ENCODE data around the gene NEURL2.
"Not testable (repeated sequence)": the region's sequence is repeated elsewhere in the genome, so short reads cannot be mapped to it uniquely, and the experiment has no call there.

Gene NEURL2

GRCh38 chr20:45919542-45920399, 28.8 kb upstream of the NEURL2 start:
- DNase-seq, result no peak

- no peak for DNase-seq
These were observed 27.9 kb upstream of the NEURL2 start for GRCh38 chr20:45918779-45919537.

DNA sequence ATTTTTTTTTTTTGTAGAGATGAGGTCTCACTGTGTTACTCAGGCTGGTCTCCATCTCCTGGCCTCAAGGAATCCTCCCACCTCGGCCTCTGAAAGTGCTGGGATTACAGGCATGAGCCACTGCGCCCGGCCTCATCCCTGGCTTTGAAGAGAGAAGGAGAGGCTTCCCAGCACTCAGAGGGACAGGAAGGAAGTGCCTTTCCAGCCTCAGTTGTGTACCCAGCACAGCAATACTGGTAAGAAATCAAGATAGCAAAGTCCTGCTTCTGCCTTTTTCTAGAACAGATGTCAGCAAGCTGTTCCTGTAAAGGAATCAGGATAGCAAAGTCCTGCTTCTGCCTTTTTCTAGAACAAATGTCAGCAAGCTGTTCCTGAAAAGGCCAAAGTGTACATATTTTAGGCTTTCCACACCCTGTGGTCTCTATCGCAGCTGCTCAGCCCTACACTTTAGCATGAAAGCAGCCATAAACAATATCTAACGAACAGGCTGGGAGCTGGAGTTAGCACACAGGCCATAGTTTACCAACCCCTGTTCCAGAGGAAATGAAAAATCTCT, 27.3 kb upstream of the NEURL2 start:
- DNase-seq, result no peak

GRCh38 chr20:45917790-45918141, 26.8 kb upstream of the NEURL2 start:
- no peak for DNase-seq

- no peak for DNase-seq
These were observed 22.1 kb upstream of the NEURL2 start for GRCh38 chr20:45913116-45913515.

GRCh38 chr20:45912344-45912682, 21.3 kb upstream of the NEURL2 start:
- DNase-seq, result no peak

- DNase-seq, result no peak
These were observed 20.7 kb upstream of the NEURL2 start, which contains the start of gene PLTP for GRCh38 chr20:45911486-45912343. Gene PLTP, minus strand, starts transcription at chr20:45912155. Its CDS starts 703 bp downstream, at chr20:45911452.

- DNase-seq, result peak; percentile 78
These were observed 19.9 kb upstream of the NEURL2 start for GRCh38 chr20:45910670-45911485.

DNA sequence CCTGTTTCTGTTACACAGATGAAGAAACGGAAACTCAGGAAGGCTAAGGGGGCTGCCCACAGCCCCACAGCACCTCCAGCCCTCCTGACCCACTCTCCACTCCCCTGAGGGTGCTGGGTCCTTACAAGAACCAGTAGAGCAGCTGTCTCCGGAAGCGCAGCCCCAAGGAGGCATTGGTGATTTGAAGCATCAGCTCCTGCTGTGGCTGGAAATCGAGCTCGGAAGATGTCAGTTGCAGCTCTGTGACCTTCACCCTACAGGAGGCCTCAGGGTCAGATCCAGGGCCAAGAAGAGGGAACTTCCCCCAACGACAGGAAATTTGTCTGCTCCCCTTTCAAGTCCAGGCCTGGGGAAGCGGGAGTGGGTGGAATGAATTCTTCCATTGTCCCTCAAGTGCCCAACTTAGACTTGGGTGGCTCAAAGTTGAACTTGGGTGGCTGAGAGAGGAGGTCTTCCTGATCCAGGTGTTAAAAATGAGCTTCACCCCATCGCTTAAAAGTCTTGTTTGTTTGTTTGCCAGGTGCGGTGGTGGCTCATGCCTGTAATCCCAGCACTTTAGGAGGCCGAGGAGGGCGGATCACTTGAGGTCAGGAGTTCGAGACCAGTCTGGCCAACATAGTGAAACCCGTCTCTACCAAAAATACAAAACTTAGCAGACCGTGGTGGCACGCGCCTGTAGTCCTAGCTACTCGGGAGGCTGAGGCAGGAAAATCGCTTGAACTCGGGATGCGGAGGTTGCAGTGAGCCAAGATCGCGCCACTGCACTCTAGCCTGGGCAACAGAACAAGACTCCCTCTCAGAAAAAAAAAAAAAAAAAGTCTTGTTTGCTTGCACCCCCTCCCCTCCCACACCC, 19.0 kb upstream of the NEURL2 start:
- no peak for DNase-seq

DNA sequence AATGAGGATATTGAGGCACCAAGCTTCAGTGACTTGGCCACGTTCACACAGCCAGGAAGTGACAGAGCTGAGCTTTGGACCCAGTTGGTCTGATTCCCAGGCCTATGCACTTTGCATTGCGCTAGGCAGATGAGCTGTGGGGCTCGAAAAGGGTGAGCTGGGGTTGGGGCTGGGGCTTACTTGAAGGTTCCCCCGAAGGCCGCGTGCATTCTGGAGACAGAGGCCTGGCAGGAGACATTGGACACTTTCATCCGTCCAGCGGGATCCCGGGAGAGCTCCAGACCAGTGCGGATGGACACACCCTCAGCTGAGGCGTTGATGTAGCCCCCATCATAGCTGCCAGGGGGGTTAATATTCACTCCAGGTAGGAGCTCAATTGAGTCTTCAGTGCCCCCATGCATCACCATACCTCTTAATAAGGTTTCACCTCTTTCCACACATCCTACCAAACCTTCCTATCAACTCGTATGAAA, 18.4 kb upstream of the NEURL2 start:
- no peak for DNase-seq

DNA sequence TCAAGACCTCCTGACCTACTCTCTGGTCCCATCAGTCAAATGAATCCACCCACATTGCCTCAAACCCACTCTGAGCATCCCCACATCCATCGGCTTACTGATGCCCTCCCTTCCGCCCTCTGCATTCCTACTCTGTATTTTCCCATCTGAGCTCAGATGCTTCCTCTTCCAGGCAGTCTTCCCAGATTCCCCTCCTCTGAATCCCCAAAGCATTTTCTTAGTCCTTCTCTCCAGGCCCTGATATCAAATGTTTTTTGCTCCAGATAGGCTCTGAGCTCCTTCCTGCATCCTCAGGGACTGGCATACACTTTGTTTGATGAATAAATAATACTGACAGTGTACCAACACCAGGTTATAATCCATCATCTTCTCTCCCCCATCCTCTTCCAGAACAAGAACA, 17.1 kb upstream of the NEURL2 start:
- DNase-seq, result no peak

- DNase-seq, result no peak
These were observed 16.4 kb upstream of the NEURL2 start for GRCh38 chr20:45907219-45907948.

- DNase-seq, result no peak
These were observed 14.6 kb upstream of the NEURL2 start for GRCh38 chr20:45905505-45906079.

DNA sequence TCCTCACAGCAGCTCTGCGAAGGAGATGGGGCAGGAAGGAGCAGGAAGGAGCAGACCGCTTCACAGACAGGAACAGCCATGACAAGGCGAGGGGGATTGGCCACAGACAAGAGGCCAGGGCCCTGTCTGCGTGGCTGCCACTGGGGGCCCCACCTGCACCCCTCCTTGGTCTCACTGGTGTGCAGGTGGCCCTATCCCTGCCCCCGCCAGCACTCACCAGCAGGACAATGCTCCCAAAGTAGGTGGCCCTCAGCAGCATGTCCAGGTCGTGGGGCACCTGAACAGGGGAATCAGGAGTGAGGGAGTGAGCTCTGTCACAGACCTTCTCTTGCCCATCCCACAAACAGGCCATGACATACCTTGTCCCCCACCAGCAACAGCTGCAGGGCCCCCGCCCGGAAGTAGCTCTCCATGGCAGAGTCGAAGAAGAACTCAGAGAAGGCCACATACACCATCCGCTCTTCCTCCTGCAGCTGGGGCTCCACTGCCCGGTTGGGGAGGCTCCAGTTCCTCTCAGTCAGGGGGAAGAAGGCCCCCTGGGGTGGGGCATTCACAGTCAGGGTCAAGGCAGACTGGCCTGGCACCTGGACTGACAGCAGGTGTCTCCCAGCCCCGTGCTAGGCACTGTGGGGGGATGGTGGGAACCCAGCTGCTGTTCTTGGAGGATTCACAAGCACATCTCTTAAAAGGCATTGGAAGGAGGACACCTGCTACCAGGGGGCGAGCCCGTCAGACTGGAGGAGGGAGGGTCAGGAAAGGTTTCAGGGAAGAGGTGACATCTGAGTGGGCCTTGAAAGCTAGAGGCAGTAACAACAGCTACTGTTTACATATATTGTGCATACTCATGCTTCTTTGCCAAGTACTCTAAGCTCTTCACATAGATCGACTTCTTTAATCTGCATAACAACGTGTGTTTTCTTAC, 13.8 kb upstream of the NEURL2 start:
- DNase-seq, result no peak

- no peak for DNase-seq
These were observed 11.2 kb upstream of the NEURL2 start for GRCh38 chr20:45902199-45902701.

DNA sequence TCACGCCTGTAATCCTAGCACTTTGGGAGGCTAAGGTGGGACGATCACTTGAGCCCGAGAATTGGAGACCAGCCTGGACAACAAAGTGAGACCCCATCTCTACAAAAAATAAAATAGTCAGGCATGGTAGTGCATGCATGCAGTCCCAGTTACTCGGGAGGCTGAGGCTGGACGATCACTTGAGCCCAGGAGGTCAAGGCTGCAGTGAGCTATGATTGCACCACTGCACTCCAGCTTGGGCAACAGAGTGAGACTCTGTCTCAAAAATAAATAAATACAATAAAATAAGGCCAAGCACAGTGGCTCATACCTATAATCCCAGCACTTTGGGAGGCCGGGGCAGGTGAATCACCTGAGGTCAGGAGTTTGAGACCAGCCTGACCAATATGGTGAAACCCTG, 10.3 kb upstream of the NEURL2 start:
- DNase-seq, result not testable (repeated sequence)

DNA sequence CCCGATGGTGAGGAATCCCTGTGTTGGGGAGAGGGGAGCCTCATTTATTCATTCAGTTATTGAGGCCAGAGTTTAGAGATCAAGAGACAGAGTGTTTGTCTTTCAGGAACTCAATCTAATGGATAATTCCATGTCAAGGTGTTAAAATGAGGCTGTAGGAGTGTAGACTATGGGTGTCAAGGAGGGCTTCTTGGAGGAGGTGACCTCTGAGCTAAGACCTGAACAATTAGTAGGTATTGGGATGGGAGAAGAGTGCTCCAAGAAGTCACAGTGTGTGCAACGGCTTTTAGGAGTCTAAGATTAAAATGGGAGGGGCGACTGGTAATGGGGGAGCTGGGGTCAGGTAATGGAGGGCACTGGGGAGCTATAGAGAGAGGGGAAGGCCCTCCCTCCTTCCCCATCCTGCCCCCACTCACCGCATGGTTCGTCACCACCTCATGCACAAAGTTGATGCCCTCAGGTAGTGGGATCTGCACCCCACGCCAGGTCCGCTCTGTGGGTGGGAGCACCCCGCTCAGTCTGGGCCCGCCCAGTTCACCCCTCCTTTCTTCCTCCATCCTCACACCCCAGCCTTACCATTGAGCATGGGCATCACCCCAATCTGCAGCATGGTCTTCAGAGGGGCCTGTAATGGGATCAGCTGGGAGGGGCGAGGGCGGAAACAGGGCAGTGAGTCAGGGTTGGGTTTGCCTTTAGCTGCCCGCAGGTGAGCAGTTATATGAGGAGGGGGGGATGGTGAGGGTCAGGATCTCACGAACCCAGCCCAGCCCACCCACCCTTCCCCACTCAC, 8.2 kb upstream of the NEURL2 start:
- DNase-seq, result no peak

DNA sequence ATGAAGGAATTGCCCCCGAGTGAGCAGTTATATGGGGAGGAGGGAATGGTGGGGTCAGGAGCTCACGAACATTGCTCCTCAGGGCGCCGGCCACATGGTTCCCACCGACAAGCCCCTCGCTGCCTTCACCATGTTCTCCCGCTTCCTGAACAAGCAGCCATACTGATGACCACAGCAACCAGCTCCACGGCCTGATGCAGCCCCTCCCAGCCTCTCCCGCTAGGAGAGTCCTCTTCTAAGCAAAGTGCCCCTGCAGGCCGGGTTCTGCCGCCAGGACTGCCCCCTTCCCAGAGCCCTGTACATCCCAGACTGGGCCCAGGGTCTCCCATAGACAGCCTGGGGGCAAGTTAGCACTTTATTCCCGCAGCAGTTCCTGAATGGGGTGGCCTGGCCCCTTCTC, 7.3 kb upstream of the NEURL2 start:
- no peak for DNase-seq
